ENCODE results near the gene GATAD2B. TPM values are rescaled to one million over a fixed set of nuclear protein-coding genes. Genes with fewer than 3 reads are reported as not detected.

Gene GATAD2B
- total and polyA plus RNA-seq, 2 donors (not counting 3 experiments of a cell fraction or from before 2014, with no cell fraction given), result 8.5 to 46.3 TPM

DNA sequence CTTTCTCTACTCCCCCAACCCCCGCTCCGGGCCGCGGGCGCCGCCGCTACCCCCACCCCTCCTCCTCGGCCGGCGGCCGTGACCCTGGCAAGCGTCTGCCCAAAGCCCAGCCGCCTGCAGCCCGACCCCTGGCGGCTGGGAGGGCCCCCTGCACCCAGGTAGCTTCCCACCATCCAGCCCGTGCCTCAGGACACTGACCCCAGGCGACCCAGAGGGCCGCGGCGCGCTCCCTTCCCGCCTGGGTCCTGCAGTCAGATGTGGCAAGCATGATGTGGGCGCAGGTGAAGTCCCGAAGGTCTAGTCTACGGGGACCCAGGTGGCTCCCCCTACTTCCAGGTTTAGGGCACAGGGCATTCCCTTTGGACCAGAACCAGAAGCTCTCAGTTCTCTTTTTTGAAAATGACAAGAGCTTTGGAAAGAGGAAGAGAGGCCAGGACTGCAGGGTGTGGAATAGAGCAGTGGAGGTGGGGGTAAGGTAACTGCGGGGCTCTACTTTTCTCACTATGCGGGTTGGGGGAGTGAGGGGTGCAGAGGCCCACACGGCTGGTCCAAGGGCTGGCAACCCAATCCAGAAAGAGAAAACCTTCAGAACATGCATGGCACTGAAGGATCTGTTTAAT, 24.0 kb upstream of the GATAD2B start, which contains the start of gene DENND4B:
Gene DENND4B, minus strand, starts transcription at position 97 of the 620 bp plus-strand sequence. CDS start 2,344 bp downstream, outside the sequence.
- Histone ChIP-seq H3K79me2 (ENCODE audit: control insufficient read depth, insufficient read depth, low read length) (peaks cover 16% of the 10 kb centered on the region), H4K20me1 (replicated peaks; ENCODE audit: control insufficient read depth, extremely low read depth, insufficient read depth, low read length) (no peaks in the 10 kb centered on the region), H3K4me2 (ENCODE audit: insufficient read depth, low read length) (peak within 1 kb of the TSS; percentile 73), H3K36me3 (ENCODE audit: control insufficient read depth in 2 of 2, extremely low read depth in 1 of 2, insufficient read depth in 2 of 2, low read length in 2 of 2) (peaks cover 3 to 37% of the 10 kb centered on the region in 2 experiments), H3K4me3 (replicated peaks in 1 of 3; ENCODE audit: insufficient read depth in 1 of 3, low read depth in 1 of 3, low read length in 3 of 3) (peak within 1 kb of the TSS; percentile 42 to 88 (median 73)), H3K9me1 (replicated peaks; ENCODE audit: control insufficient read depth, extremely low read depth, insufficient read depth, low read length) (no peaks in the 10 kb centered on the region), H3K4me1 (ENCODE audit: control insufficient read depth, extremely low read depth, insufficient read depth, low read length) (peaks cover 9% of the 10 kb centered on the region), H3K9me3 (replicated peaks; ENCODE audit: control insufficient read depth, insufficient read depth, low read length) (no peaks in the 10 kb centered on the region), H3K9ac (replicated peaks; ENCODE audit: extremely low read depth, insufficient read depth, low read length) (peak within 1 kb of the TSS; percentile 84), H3K27me3 (ENCODE audit: control insufficient read depth in 2 of 2, insufficient read depth in 2 of 2, low read length in 2 of 2) (no peaks in the 10 kb centered on the region), H2AFZ (ENCODE audit: low read depth, low read length) (peak within 1 kb of the TSS; percentile 5), H3K27ac (ENCODE audit: insufficient read depth, low read depth, low read length) (peak within 1 kb of the TSS; percentile 63)
- intact Hi-C loops (cut with micrococcal nuclease) (loop anchor here (1.0 to 2.0 kb wide), 9 partner anchors 12 to 269 kb away; partner anchors contain the start of genes CRTC2, RAB13 and SLC39A1), dilution Hi-C loops (cut with MboI; ENCODE audit: extremely low pct_ligation_motif_present, low sequenced_read_pairs) (no loop called here)
- TF ChIP-seq, protein P1, sequence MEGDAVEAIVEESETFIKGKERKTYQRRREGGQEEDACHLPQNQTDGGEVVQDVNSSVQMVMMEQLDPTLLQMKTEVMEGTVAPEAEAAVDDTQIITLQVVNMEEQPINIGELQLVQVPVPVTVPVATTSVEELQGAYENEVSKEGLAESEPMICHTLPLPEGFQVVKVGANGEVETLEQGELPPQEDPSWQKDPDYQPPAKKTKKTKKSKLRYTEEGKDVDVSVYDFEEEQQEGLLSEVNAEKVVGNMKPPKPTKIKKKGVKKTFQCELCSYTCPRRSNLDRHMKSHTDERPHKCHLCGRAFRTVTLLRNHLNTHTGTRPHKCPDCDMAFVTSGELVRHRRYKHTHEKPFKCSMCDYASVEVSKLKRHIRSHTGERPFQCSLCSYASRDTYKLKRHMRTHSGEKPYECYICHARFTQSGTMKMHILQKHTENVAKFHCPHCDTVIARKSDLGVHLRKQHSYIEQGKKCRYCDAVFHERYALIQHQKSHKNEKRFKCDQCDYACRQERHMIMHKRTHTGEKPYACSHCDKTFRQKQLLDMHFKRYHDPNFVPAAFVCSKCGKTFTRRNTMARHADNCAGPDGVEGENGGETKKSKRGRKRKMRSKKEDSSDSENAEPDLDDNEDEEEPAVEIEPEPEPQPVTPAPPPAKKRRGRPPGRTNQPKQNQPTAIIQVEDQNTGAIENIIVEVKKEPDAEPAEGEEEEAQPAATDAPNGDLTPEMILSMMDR (IDR thresholded peaks at IDR 0.05; ENCODE audit: extremely low read depth in 1 of 2, insufficient read depth in 1 of 2, low read depth in 1 of 2, low read length in 2 of 2), result peak; percentile 89 to 97
- TF ChIP-seq EZH2 (IDR thresholded peaks at IDR 0.05; ENCODE audit: borderline replicate concordance, low read depth, low read length, severe bottlenecking) (no peak), POLR2AphosphoS5 (IDR thresholded peaks at IDR 0.05; ENCODE audit: insufficient read depth, low read depth, low read length) (peak; percentile 76)
- POLR2A ChIA-PET, result interaction anchor here (0.7 to 1.3 kb wide), 5 partner anchors 12 to 44 kb away, joined by 3 to 5 read pairs (median 4); partner anchors contain the start of genes GATAD2B and SLC39A1
- CTCF ChIA-PET, result interaction anchor here (0.6 to 5.3 kb wide), 26 partner anchors 9 to 791 kb away, joined by 3 to 65 read pairs (median 6); partner anchors contain the start of genes CREB3L4, CRTC2, GATAD2B and INTS3
- no TSS peak for BruUV-seq (replicated peaks)
- peak; percentile 65 for DNase-seq (ENCODE audit: low read depth, low spot score)
- FAIRE-seq, result peak; percentile 82

Data from endothelial cell of umbilical vein (primary cell).